ENCODE results near the gene STK40.

Gene STK40, protein sequence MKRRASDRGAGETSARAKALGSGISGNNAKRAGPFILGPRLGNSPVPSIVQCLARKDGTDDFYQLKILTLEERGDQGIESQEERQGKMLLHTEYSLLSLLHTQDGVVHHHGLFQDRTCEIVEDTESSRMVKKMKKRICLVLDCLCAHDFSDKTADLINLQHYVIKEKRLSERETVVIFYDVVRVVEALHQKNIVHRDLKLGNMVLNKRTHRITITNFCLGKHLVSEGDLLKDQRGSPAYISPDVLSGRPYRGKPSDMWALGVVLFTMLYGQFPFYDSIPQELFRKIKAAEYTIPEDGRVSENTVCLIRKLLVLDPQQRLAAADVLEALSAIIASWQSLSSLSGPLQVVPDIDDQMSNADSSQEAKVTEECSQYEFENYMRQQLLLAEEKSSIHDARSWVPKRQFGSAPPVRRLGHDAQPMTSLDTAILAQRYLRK

DNA sequence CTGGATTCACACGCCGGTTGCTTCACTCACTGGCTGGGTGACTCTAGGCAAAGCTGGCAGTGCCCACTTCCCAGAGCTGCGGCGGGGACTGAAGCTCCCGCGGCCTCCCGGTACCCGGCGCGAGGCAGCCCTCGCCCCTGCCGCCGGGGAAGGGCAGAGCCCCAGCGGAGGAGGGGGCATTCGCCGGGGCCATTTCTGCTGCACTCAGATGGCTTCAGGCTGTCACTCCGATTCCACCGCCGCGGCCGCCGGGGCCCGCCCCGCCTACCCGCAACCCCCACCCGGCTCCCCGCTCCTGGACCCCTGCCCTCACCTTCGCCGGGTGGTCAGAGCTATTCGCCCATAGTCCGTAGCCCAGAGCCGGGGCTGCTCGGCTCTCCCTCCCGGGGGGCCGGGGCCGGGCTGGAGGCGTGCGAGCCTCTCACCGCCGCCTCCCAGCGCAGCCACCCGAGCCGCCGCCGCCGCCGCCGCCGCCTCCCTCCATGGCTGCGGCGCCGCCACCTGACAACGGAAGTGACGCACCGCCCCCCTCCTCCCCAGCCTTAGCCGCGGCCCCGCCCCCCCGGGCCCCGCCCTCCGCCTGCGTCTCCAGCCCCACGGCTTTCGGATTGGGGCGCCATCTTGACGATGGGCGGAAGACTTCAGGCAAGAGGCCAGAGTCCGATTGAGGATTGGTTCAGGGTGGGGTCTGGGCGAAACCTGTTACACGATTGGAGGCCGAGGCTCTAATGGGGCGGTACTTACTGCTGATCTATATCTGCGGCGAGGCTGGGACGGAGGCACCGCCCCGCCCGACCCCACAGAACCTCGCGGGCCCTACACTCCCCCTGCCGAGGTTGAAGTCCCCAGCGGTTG lies at the start of gene STK40:
TSS of gene STK40 (minus strand) at position 515 of the 855 bp plus-strand sequence. CDS start 24,592 bp downstream, outside the sequence.
- DNase-seq (ENCODE audit: low read depth in 2 of 2): peak; percentile 97 to 98

DNA sequence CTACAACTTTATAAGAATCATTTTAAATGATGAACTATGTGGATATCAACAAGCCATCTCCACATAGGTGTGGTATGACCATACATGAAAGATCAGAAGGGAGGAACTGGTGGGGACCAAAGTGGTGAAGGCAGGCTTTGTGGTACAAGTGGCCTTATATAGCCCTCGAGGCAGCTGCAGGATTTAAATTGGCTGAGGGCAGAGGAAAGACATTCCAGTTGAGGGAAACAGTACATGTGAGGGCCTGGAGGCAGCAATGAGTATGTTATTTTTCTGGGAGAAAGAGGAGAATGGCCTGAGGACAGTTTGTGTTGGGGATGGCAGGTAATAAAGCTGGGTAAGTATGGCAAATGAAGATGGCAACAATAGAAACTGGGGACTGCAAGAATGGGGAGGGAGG lies 47.4 kb upstream of the STK40 start:
- DNase-seq (ENCODE audit: low read depth in 2 of 2): no peak

DNA sequence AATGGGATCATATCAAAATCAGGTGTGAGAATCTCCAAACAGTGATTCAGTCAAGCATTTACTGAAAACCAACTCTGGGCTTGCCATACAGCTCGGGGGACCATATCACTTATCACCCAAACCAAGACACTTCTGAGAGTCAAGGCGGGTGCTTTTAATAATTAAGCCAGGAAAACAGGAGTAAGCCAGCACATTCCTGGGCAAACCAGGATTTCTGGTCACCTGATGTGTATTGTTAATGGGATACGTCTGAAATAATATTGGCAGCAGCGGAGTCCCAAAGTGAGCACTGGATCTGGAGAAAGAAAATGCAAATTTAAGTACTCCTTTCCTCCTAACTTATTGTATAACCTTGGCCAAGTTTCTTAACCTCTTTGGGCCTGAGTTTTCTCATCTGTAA lies 46.9 kb upstream of the STK40 start:
- no peak for DNase-seq (ENCODE audit: low read depth in 2 of 2)

DNA sequence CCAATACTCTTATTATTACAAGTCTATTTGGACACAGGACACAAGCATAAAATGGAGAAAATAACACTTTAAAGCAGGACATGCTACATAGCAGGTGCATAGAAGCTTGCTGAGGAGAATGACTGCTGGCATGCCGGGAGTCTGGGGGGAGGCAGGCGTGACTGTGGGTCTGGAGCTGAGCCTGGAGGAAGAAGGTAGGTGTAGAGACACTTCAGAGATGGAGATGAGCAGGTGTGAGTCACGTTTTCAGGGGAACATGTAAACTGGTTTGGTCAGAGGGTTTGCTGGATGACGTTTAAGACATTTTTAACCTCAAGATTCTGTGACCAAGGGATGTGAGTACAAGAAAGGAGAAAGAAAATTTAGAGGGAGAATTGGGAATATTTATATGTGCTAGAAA lies 40.1 kb upstream of the STK40 start:
- no peak for DNase-seq (ENCODE audit: low read depth in 2 of 2)

DNA sequence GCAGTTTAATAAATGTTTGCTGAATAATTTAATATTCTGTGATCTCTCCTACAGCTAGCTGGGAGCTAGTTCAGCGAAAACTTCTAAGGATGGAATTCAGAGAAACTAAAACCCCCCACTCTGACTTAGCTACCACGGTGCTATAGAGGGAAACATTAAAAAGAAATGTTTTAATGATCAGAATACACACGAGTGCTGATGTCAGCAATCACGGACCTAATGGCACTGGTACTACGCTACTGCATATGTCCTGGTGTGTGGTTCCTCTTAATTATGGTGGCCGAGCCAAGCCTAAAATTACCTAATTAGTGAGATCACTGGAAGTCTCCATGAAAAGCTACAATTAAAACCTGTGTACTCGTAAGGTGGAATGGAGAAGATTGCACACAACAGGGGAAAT lies 35.9 kb upstream of the STK40 start:
- no peak for DNase-seq (ENCODE audit: low read depth in 2 of 2)

DNA sequence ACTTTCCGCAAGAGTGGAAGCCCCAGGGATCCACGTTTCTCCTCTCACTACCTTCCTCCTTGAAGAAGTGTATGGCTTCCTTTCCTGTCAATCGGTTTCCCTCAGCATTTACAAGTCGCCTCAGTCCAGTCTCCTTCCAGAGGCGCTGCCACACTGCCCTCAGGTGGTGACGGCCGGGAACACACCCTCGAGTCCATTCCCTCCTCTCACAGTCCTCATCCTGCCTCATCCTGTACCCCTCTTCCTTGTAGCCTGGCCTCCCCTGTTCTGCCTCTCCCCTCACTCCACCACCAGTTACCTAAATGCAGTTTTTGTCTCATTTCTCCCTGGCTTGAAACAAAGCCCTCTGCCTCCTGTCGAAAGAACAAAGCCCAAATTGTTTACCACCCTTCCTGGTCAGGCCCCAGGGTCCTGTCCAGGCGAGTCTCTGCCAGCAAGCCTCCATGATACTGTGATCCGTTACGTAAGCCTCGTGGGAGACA lies 35.2 kb upstream of the STK40 start:
- DNase-seq (ENCODE audit: low read depth in 2 of 2): peak; percentile 64 to 77

DNA sequence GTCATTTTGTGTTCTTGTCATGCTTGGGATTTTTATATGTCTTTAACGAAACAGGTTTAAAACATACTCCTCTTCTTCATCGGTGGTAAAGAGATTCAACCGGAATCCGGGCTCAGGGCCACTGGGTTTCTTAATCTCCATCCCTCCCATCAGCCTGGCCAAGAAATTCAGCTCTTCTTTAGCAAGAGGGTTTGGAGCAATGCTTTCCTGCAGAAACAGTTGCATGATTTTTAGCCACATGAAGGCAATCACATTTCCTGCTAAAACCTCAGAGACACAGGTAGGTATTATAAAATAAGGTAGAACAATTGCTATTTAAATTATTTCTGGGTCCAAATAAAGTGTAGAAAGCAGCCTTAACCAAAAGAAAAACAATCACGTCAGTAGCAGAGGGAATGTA lies 34.7 kb upstream of the STK40 start:
- DNase-seq (ENCODE audit: low read depth in 2 of 2): no peak

DNA sequence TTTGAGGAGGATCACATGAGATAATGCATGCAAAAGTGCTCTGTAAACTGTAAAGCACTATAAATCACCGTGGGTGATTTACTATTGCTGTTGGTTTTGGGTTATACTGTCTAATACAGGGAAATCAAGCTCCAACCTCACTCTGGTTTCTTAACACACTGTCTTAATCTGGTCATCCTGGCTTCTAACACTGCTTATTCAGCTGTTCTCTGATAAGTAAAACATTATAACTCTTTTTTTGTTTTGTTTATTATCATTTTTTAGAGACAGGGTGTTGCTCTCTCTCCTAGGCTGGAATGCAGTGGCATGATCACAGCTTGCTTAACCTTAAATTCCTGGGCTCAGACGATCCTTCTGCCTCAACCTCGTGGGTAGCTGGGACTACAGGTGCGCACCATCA lies 33.8 kb upstream of the STK40 start:
- no peak for DNase-seq (ENCODE audit: low read depth in 2 of 2)

DNA sequence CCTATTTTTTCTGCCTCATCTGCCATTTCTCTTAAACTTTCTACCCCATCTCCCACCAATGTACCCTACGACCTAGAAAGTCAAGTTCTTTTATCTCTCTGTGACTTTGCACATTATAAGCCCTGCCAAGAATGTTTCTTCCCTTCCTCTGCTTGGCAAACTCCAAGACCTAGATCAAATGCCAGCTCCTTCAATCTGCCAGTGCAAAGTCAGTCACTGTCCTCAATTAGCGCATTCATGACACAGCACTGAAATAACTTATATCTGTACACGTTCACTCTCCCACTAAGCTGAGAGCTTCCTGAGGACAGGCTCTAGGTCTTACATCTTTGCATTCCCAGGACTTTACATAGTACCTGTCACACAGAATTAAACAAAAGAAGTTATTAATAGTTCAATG lies 33.4 kb upstream of the STK40 start:
- DNase-seq (ENCODE audit: low read depth in 2 of 2): no peak

DNA sequence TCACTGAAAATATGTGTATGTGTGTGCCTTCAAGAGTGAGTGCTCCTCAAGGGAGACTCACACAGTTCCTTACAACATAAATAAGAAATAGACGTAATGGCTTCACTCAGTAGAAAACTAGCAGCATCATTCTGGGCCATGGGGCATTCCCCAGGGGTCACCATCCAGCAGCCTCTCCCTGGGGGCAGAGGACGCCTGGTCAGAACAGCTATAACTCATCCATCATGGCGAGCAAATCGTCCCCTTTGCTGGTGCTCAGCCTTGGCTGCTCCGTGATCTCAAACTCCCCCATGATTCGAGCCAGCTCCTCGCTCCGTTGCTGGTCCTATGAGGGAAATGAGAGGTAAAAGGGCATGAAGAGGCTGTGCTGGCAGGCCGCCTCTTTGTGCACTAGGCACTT lies 32.2 kb upstream of the STK40 start:
- DNase-seq (ENCODE audit: low read depth in 2 of 2): no peak

DNA sequence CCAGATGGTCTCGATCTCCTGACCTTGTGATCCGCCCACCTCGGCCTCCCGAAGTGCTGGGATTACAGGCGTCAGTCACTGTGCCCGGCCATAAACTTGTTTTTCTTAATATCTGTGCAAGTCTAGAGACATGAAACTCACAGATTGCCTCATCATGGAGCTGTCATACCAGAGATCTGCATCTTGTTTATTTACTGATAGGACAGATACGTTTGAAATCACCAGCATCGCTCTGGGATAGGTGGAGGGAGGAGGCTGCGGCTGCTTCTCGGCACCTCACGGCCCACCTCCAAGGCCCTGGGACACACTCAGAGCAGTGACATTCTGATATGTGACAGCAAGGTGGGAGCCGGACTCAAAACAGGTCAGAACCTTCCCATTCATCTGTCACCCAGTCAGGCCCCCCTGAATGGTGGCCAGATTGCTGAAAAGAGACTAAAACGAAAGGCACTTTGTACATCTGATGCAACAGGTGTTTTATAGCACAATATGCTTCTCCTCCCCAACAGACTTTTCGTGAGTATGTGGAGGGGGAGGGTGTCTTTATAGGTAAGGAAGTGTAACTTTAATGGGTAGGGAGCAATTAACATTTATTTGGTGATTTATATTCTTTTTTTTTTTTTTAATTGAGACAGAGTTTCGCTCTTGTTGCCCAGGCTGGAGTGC lies 30.1 kb upstream of the STK40 start:
- DNase-seq (ENCODE audit: low read depth in 2 of 2): no peak

DNA sequence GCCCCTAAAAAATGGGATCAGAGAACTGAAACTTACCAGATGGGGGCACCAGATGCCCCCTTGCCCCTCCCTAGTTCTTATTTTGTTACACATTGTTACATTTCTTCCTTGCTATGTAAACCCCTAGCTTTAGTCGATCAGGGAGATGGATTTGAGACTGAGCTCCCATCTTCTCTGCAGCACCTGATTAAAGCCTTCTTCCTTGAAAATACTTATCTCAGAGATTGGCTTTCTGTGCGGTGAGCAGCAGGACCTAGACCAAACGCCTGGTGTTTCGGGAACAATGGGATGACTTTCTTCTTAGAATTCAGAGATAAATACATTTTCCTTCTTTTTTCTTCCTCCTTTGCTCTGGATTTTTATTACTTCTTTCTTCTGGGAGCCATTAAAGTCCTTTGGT lies 28.7 kb upstream of the STK40 start:
- DNase-seq (ENCODE audit: low read depth in 2 of 2): no peak

DNA sequence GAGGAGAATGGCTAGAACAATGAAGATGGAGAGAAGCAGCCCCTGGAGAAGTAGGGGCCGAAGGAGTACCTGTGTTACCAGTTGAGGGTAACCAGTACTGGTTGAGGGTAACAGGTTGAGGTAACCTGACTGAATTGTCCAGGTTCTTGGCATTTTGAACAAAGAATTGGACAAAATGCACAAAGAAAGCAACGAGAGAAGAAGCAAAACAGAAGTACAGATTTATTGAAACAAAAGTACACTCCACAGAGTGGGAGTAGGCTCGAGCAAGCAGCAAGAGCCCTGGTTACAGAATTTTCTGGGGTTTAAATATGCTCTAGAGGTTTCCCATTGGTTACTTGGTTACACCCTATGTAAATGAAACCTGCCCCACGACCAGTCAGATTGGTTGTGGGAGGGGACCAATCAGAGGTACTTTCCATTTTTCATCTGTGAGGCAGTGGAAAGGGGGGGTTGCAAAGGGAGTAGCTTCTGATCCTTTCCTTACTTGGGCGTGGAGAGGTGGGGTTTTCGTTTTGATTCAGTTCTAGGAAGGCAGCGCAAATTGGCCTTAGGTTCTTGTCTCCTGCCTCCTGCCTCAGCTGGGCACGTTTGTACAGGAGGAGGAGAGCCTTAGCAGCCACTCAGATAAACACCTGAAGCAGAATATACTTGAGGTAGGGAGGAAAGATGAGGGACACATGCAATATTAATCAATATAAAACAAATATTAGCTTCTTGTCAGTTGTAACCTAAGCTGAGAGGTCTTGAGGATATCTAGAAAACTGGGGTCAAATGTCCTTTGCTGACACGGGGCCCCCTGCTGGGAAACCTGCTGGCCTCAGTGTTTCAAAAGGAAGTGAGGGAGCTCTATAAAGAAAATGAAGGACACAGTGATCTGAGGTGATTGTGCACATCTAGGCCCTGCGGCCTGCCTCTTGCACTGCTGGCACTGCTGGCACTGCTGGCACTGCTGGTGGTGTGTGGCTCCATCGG lies 26.2 kb upstream of the STK40 start:
- no peak for DNase-seq (ENCODE audit: low read depth in 2 of 2)

DNA sequence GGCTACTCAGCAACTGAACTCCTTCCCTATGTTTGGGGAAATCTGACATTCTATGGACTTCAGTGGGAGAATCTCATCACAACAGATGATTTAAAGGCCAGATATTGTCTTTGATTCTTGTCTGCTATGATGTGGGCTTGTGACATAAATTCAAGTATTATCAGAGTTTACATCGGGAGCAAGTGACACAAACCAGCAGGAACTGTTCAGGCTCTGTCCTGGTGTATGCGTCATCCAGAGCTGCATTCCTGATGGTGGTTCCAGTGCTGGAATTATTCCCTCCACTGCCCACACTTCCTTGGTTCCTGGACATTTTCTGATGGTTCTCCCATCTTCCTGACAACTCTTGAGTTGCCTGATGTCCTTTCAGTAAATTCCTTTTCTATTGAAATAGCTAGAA lies 22.8 kb upstream of the STK40 start:
- no peak for DNase-seq (ENCODE audit: low read depth in 2 of 2)

DNA sequence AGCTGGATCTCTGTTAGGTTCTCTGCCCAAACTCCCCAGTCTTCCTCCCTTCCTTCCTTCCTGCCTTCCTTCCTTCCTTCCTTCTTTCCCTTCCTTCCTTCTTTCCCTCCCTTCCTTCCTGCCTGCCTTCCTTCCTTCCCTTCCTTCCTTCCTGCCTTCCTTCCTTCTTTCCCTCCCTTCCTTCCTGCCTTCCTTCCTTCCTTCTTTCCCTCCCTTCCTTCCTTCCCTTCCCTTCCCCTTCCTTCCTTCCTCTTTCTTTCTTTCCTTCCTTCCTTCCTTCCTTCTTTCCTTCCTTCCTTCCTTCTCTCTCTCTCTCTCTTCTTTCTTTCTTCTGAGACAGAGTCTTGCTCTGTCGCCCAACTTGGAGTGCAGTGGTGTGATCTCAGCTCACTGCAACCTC lies 20.7 kb upstream of the STK40 start:
- no peak for DNase-seq (ENCODE audit: low read depth in 2 of 2)

DNA sequence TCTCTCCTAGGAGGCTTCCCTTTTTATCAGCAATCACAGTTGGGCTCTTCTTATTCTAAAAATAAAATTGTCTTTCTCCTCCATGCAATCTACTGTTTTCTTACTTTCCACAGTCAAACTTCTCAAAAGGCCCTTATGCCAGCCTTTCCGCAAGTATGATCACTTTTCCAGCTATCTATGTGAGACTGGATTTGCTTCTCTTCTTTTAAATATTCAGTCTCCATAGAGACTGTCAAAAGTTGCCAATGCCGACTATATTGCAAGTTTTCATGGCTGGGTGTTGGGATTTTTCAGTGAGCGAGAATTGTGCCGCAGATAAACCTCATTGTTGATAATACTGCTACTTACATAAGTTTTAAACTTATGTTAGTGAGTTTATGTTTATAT lies 16.8 kb upstream of the STK40 start:
- no peak for DNase-seq (ENCODE audit: low read depth in 2 of 2)

DNA sequence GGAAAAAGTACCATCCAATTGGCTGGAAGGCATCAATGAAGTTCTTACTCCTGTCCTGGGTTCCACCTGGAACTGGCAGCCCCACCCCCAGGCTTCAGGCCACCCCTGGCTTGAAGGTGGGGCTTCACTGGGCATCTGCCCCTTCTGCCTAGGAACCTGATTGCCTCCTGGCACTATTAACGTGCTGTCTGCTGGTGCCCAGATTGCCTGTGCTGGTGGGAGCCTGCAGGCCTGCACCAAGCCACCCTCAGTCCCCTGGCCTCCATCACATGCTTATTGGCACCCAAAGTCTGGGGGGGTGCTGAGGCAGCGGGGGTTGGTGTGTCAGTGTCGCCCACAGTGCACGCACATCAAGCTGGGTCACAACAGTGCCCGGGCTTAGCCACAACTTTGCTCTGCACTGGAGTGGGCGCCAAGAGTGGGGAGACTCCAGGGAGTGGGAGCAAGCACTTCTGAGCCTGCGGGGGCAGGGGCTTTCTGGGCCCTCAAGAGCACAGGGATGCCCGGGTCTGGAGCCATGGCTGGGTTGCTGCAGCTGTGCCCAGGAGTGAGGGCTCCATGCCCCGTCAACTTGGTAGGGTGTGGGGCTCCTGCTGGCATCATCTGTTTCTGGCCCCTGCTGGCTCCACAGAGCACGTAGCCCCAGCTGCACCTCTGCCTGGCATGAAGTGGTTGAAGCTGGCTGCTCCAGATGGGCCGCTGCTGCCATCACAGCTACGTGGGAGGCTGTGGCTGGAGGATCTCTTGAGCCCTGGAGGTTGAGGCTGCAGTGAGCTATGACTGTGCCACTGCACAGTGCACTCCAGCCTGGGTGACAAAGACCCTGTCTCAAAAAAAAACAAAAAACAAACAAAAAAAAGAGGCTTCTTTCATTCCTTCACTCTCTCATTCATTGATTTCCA lies 16.1 kb upstream of the STK40 start:
- DNase-seq (ENCODE audit: low read depth in 2 of 2): no peak

DNA sequence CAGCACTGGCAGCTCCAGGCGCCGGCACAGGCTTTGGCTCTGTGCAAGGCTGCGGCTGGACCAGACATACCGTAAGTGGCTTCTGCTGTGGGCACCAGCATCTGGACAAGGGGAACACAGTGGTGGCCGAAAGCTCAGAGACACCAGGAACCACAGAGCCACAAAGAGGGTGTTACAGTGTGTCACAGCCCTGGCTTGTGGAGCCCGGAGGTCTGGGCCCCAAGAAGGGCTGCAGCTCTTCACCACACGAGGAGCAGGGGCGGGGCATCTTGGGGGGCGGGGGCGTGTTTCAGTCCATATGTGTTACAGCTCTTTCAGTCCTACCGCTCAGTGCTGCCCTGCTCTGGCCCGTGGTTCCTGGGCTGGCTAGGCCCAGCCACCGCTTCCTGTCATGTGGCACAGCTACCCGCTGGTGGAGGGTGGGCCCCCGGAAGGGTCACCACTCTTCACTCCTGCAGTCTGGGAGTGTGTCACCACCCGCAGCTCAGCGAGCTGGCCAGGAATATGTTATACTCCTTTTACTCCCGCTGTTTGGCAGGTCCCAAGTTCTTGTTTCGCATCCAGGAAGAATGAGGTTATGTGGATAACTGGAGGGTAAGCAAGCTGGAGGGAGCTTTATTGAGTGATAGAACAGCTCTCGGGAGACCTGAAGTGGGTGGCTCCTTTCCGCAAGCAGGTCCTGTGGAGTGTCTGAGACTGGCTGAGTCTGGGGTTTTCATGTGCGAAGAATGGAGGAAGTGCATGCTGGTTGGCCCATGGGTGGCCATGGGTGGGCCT lies 15.3 kb upstream of the STK40 start:
- DNase-seq (ENCODE audit: low read depth in 2 of 2): no peak

DNA sequence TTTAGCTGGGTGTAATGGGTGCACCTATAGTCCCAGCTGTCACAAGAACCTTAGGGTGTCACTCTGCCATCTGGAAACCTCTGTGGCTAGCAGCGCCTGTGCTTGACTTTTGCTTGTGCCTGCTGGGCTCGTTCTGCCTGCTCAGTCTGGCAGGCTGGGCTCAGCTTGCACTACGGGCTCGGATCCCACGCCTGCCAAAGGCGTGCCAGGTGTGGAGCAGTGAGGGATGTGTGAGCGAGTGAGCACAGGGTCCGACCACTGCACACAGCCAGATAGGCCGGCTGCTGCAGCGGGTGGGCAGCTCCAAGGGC lies 14.7 kb upstream of the STK40 start:
- DNase-seq (ENCODE audit: low read depth in 2 of 2): no peak

Data from stimulated activated CD8-positive, alpha-beta memory T cell treated with anti-CD3 and anti-CD28 coated beads, Interleukin-15, amount 100 ng/mL, for 4 hours (primary cell).